ENCODE data around the gene RBM19. TPM values are rescaled to one million over a fixed set of nuclear protein-coding genes. Genes with fewer than 3 reads are reported as not detected.

The RBM19 gene
- total RNA-seq, 2 experiments from 2014 or later = 29.6 to 33.8 TPM

GRCh38 chr12:113835896-113836295 lies 130.2 kb downstream of the RBM19 start:
- no peaks in the 10 kb centered on the region for H3K36me3 Mint-ChIP-seq (ENCODE audit: low read depth)
- ATAC-seq (no peak), DNase-seq (no peak)
- H3K4me3 Mint-ChIP-seq = no peak overlapping the region
- H3K27me3 Mint-ChIP-seq (ENCODE audit: low read depth) = no peaks in the 10 kb centered on the region
- no peak overlapping the region for H3K27ac Mint-ChIP-seq
- POLR2A ChIA-PET = no interaction called here
- H3K9me3 Mint-ChIP-seq (ENCODE audit: insufficient read depth) = no peaks in the 10 kb centered on the region
- CTCF ChIA-PET = no interaction called here
- peaks cover 9% of the 10 kb centered on the region for H3K4me1 Mint-ChIP-seq (ENCODE audit: low read depth)

GRCh38 chr12:113835433-113835832 lies 130.7 kb downstream of the RBM19 start:
- Mint-ChIP-seq H3K36me3 (ENCODE audit: low read depth) (no peaks in the 10 kb centered on the region), H3K4me3 (no peak overlapping the region), H3K27me3 (ENCODE audit: low read depth) (no peaks in the 10 kb centered on the region), H3K27ac (peak overlapping the region; percentile 57), H3K4me1 (ENCODE audit: low read depth) (peaks cover 9% of the 10 kb centered on the region), H3K9me3 (ENCODE audit: insufficient read depth) (no peaks in the 10 kb centered on the region)
- DNase-seq (no peak), ATAC-seq (no peak)
- ChIA-PET CTCF (no interaction called here), POLR2A (no interaction called here)

DNA sequence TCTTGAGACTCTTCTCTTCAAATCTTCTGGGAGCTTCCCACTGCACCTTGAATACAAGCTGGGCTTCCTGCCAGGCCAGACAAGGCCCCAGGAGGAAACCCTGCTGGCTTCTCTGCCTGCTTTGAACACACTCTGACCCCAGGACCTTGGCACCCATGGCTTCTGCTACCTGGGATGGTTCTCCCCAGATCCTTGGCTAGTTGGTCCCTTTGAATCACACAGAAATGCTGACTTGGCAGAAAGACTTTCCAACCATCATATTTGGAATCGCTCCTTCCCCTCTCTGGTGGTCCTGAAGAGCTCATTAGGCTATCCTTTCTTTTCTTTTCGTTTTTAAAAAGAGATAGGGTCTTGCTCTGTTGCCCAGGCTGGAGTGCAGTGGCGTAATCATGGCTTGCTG lies 132.7 kb downstream of the RBM19 start:
- H3K9me3 Mint-ChIP-seq (ENCODE audit: insufficient read depth) = no peaks in the 10 kb centered on the region
- no peak for DNase-seq
- ChIA-PET CTCF (no interaction called here), POLR2A (no interaction called here)
- no peak overlapping the region for H3K27ac Mint-ChIP-seq
- H3K27me3 Mint-ChIP-seq (ENCODE audit: low read depth) = no peaks in the 10 kb centered on the region
- no peak for ATAC-seq
- peaks cover 2% of the 10 kb centered on the region for H3K4me1 Mint-ChIP-seq (ENCODE audit: low read depth)
- H3K4me3 Mint-ChIP-seq = no peak overlapping the region
- H3K36me3 Mint-ChIP-seq (ENCODE audit: low read depth) = no peaks in the 10 kb centered on the region

GRCh38 chr12:113831476-113831875 lies 134.6 kb downstream of the RBM19 start:
- H3K36me3 Mint-ChIP-seq (ENCODE audit: low read depth) = no peaks in the 10 kb centered on the region
- H3K27ac Mint-ChIP-seq = no peak overlapping the region
- DNase-seq (no peak), ATAC-seq (no peak)
- ChIA-PET CTCF (no interaction called here), POLR2A (no interaction called here)
- H3K9me3 Mint-ChIP-seq (ENCODE audit: insufficient read depth) = no peaks in the 10 kb centered on the region
- no peaks in the 10 kb centered on the region for H3K27me3 Mint-ChIP-seq (ENCODE audit: low read depth)
- no peak overlapping the region for H3K4me3 Mint-ChIP-seq
- H3K4me1 Mint-ChIP-seq (ENCODE audit: low read depth) = no peaks in the 10 kb centered on the region

GRCh38 chr12:113831016-113831415 lies 135.1 kb downstream of the RBM19 start:
- no peaks in the 10 kb centered on the region for H3K4me1 Mint-ChIP-seq (ENCODE audit: low read depth)
- no peaks in the 10 kb centered on the region for H3K36me3 Mint-ChIP-seq (ENCODE audit: low read depth)
- H3K9me3 Mint-ChIP-seq (ENCODE audit: insufficient read depth) = no peaks in the 10 kb centered on the region
- no peak overlapping the region for H3K27ac Mint-ChIP-seq
- POLR2A ChIA-PET = no interaction called here
- no peak for ATAC-seq
- CTCF ChIA-PET = no interaction called here
- no peaks in the 10 kb centered on the region for H3K27me3 Mint-ChIP-seq (ENCODE audit: low read depth)
- H3K4me3 Mint-ChIP-seq = no peak overlapping the region
- DNase-seq = no peak

- Mint-ChIP-seq H3K27ac (no peak overlapping the region), H3K27me3 (ENCODE audit: low read depth) (no peaks in the 10 kb centered on the region), H3K4me1 (ENCODE audit: low read depth) (no peaks in the 10 kb centered on the region), H3K4me3 (no peak overlapping the region), H3K36me3 (ENCODE audit: low read depth) (no peaks in the 10 kb centered on the region), H3K9me3 (ENCODE audit: insufficient read depth) (no peaks in the 10 kb centered on the region)
- DNase-seq (no peak), ATAC-seq (no peak)
- ChIA-PET POLR2A (no interaction called here), CTCF (interaction anchor here (0.6 kb wide), 1 partner anchor 58 kb away, joined by 4 read pairs; no protein-coding TSS in a partner anchor)
These were observed 136.9 kb downstream of the RBM19 start for GRCh38 chr12:113829212-113829611.

DNA sequence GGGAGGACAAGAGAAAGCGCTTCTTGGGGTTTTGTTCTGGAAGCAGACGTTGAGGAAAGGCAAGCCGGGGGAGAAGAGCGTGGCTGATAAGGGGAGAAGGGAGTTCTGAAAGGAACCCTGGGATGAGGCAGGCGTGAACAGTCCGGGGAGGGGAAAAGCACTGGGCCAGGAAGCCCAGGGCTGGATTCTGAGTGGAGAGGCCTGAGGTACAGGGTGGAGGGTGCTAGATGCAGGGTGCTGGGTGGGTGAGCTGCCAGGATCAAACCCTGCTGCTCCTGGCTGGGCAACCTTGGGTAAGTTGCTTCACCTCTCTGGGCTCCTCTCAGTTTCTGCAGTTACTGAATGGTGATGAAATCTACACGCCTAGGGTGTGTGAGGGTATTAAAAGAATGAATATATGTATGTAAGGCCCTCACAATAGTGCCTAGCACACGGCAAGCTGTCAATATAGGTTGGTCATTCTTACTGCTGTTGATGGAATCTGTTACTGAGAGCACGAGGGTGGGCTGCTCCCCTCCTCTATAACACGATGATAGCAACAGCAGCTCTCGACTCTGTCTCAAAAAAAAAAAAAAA lies 138.5 kb downstream of the RBM19 start:
- ChIA-PET POLR2A (no interaction called here), CTCF (no interaction called here)
- Mint-ChIP-seq H3K27me3 (ENCODE audit: low read depth) (no peaks in the 10 kb centered on the region), H3K36me3 (ENCODE audit: low read depth) (no peaks in the 10 kb centered on the region), H3K27ac (no peak overlapping the region), H3K4me3 (no peak overlapping the region), H3K9me3 (ENCODE audit: insufficient read depth) (no peaks in the 10 kb centered on the region), H3K4me1 (ENCODE audit: low read depth) (no peaks in the 10 kb centered on the region)
- DNase-seq (no peak), ATAC-seq (no peak)

DNA sequence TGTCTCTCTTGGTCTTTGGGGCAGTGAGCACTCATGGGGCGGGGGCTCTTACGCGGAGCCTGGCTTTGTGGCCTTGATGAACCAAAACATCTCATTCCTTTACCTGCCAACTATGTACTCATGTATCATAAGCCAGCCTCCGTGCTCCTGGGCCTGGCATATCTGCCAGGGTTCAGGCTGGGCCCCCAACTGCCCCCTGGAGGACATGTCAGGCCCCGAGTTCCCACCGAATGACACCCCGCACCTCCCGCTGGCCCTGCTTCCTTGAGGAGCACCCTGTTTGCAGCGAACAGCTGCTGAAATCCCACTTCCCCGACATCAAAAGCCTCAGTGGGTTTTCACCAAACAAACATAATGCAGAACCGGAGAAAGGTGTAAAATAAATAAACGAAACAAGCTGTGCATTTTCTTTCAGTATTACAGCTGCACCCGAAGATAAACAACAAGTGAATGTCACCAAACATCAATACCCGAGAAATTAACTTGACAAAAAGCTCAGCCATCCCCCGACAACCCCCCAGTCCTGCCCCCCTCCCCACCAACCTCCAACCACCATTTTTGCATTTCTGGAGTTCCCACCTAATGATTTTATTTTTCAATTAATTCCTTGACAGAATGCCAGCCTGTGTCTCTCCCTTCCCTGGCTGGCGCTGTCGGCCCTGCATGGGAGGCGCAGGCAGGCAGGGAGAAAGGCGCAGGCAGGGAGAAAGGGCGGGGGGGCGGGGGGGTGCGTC lies 139.2 kb downstream of the RBM19 start:
- ChIA-PET CTCF (no interaction called here), POLR2A (no interaction called here)
- ATAC-seq (no peak), DNase-seq (no peak)
- no peaks in the 10 kb centered on the region for H3K36me3 Mint-ChIP-seq (ENCODE audit: low read depth)
- H3K4me1 Mint-ChIP-seq (ENCODE audit: low read depth) = no peaks in the 10 kb centered on the region
- H3K27me3 Mint-ChIP-seq (ENCODE audit: low read depth) = no peaks in the 10 kb centered on the region
- H3K27ac Mint-ChIP-seq = no peak overlapping the region
- no peak overlapping the region for H3K4me3 Mint-ChIP-seq
- H3K9me3 Mint-ChIP-seq (ENCODE audit: insufficient read depth) = no peaks in the 10 kb centered on the region

DNA sequence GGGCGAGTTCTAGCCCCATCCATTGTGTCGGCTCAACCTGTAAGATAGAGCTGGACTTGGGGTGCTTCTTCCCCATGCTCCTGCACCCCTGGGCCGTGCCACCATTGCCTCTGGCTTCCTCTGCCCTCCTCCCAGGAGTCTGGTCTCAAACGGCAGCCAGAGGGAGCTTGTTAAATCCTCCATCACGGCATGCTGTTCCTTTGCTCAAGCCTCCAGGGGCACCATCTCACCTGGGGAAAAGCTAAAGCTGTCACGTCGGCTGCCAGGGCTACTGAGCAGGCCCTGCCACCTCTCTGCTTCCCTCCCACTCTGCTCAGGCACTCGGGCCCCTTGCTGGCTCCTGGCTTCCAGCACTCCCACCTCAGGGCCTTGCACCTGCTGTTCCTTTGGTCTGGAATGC lies 140.4 kb downstream of the RBM19 start:
- Mint-ChIP-seq H3K36me3 (ENCODE audit: low read depth) (no peaks in the 10 kb centered on the region), H3K9me3 (ENCODE audit: insufficient read depth) (no peaks in the 10 kb centered on the region), H3K4me1 (ENCODE audit: low read depth) (no peaks in the 10 kb centered on the region), H3K4me3 (no peak overlapping the region), H3K27me3 (ENCODE audit: low read depth) (no peaks in the 10 kb centered on the region), H3K27ac (no peak overlapping the region)
- DNase-seq = no peak
- ChIA-PET CTCF (no interaction called here), POLR2A (no interaction called here)
- no peak for ATAC-seq

- Mint-ChIP-seq H3K4me3 (no peak overlapping the region), H3K4me1 (ENCODE audit: low read depth) (no peaks in the 10 kb centered on the region), H3K27me3 (ENCODE audit: low read depth) (no peaks in the 10 kb centered on the region), H3K36me3 (ENCODE audit: low read depth) (no peaks in the 10 kb centered on the region), H3K9me3 (ENCODE audit: insufficient read depth) (no peaks in the 10 kb centered on the region), H3K27ac (no peak overlapping the region)
- CTCF ChIA-PET = no interaction called here
- ATAC-seq (no peak), DNase-seq (no peak)
- POLR2A ChIA-PET = no interaction called here
These were observed 142.3 kb downstream of the RBM19 start for GRCh38 chr12:113823816-113824215.

DNA sequence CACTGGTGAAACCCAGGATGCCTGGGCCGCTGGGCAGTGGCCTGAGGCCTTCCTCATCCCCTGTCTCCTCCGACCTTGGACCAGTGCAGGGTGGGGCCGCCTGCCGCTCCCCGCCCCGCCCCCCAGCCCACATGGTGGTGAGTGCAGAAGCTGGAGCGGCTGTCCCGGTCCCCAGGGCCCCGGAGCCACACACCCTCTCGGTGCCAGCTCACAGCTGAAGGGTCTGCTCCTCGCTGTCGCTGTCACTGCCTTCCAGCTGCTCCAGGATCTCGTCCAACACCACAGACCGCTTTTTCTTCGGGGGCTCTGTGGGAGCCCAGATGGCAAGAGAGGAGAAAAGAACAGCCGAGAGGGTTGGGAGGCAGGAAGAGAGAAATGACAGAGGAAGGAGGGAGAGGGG lies 143.1 kb downstream of the RBM19 start:
- ChIA-PET POLR2A (no interaction called here), CTCF (no interaction called here)
- no peak overlapping the region for H3K27ac Mint-ChIP-seq
- no peak for ATAC-seq
- H3K27me3 Mint-ChIP-seq (ENCODE audit: low read depth) = no peaks in the 10 kb centered on the region
- no peaks in the 10 kb centered on the region for H3K36me3 Mint-ChIP-seq (ENCODE audit: low read depth)
- H3K9me3 Mint-ChIP-seq (ENCODE audit: insufficient read depth) = no peaks in the 10 kb centered on the region
- DNase-seq = no peak
- H3K4me1 Mint-ChIP-seq (ENCODE audit: low read depth) = no peaks in the 10 kb centered on the region
- H3K4me3 Mint-ChIP-seq = no peak overlapping the region

- DNase-seq (no peak), ATAC-seq (no peak)
- Mint-ChIP-seq H3K4me1 (ENCODE audit: low read depth) (no peaks in the 10 kb centered on the region), H3K9me3 (ENCODE audit: insufficient read depth) (no peaks in the 10 kb centered on the region), H3K27me3 (ENCODE audit: low read depth) (no peaks in the 10 kb centered on the region), H3K36me3 (ENCODE audit: low read depth) (no peaks in the 10 kb centered on the region), H3K27ac (no peak overlapping the region), H3K4me3 (no peak overlapping the region)
- ChIA-PET POLR2A (no interaction called here), CTCF (no interaction called here)
These were observed 145.3 kb downstream of the RBM19 start for GRCh38 chr12:113820842-113821241.

GRCh38 chr12:113820309-113820708 lies 145.8 kb downstream of the RBM19 start:
- H3K27me3 Mint-ChIP-seq (ENCODE audit: low read depth) = no peaks in the 10 kb centered on the region
- POLR2A ChIA-PET = no interaction called here
- CTCF ChIA-PET = no interaction called here
- H3K36me3 Mint-ChIP-seq (ENCODE audit: low read depth) = no peaks in the 10 kb centered on the region
- H3K4me3 Mint-ChIP-seq = no peak overlapping the region
- H3K27ac Mint-ChIP-seq = no peak overlapping the region
- no peaks in the 10 kb centered on the region for H3K4me1 Mint-ChIP-seq (ENCODE audit: low read depth)
- no peaks in the 10 kb centered on the region for H3K9me3 Mint-ChIP-seq (ENCODE audit: insufficient read depth)
- ATAC-seq (no peak), DNase-seq (no peak)
